ENCODE data around the gene RITA1. TPM values are rescaled to one million over a fixed set of nuclear protein-coding genes. Genes with fewer than 3 reads are reported as not detected.
A peak's percentile ranks its signal among the peaks of the same experiment; 100 is the strongest.

RITA1 gene
- total RNA-seq, 1 donor from 2014 or later = 28.4 TPM

GRCh38 chr12:113152835-113153814 is 32.4 kb upstream of the RITA1 start:
- DNase-seq (ENCODE audit: low spot score) (peak; percentile 72), ATAC-seq (peak; percentile 96)

- no peak for DNase-seq (ENCODE audit: low spot score)
- ATAC-seq = peak; percentile 17
Measured at GRCh38 chr12:113154351-113154973, 31.1 kb upstream of the RITA1 start.

- DNase-seq (ENCODE audit: low spot score) = no peak
- ATAC-seq = no peak
Measured at GRCh38 chr12:113155060-113155459, 30.5 kb upstream of the RITA1 start.

- ATAC-seq (no peak), DNase-seq (ENCODE audit: low spot score) (no peak)
Measured at GRCh38 chr12:113155646-113156045, 29.9 kb upstream of the RITA1 start.

GRCh38 chr12:113157218-113157859 is 28.2 kb upstream of the RITA1 start:
- ATAC-seq = no peak
- no peak for DNase-seq (ENCODE audit: low spot score)

GRCh38 chr12:113158439-113159203 is 26.9 kb upstream of the RITA1 start:
- DNase-seq (ENCODE audit: low spot score) (no peak), ATAC-seq (peak; percentile 55)

- no peak for DNase-seq (ENCODE audit: low spot score)
- ATAC-seq = no peak
Measured at GRCh38 chr12:113159937-113160336, 25.6 kb upstream of the RITA1 start.

- no peak for ATAC-seq
- no peak for DNase-seq (ENCODE audit: low spot score)
Measured at GRCh38 chr12:113161415-113162016, 24.0 kb upstream of the RITA1 start.

GRCh38 chr12:113162102-113163029 is 23.2 kb upstream of the RITA1 start:
- peak; percentile 79 for DNase-seq (ENCODE audit: low spot score)
- ATAC-seq = peak; percentile 85

- DNase-seq (ENCODE audit: low spot score) (no peak), ATAC-seq (no peak)
Measured at GRCh38 chr12:113163030-113163360, 22.5 kb upstream of the RITA1 start.

- DNase-seq (ENCODE audit: low spot score) = no peak
- ATAC-seq = no peak
Measured at GRCh38 chr12:113164014-113164413, 21.5 kb upstream of the RITA1 start.

GRCh38 chr12:113165521-113166450 is 19.7 kb upstream of the RITA1 start:
- no peak for DNase-seq (ENCODE audit: low spot score)
- ATAC-seq = no peak

GRCh38 chr12:113167868-113168267 is 17.7 kb upstream of the RITA1 start:
- DNase-seq (ENCODE audit: low spot score) (no peak), ATAC-seq (no peak)

GRCh38 chr12:113169697-113170096 is 15.8 kb upstream of the RITA1 start:
- ATAC-seq (no peak), DNase-seq (ENCODE audit: low spot score) (no peak)

GRCh38 chr12:113170457-113170856 is 15.1 kb upstream of the RITA1 start:
- DNase-seq (ENCODE audit: low spot score) = no peak
- ATAC-seq = no peak

- no peak for ATAC-seq
- DNase-seq (ENCODE audit: low spot score) = no peak
Measured at GRCh38 chr12:113170926-113171325, 14.6 kb upstream of the RITA1 start.

GRCh38 chr12:113171543-113171942 is 14.0 kb upstream of the RITA1 start:
- ATAC-seq (no peak), DNase-seq (ENCODE audit: low spot score) (no peak)

GRCh38 chr12:113172185-113172584 is 13.3 kb upstream of the RITA1 start:
- DNase-seq (ENCODE audit: low spot score) = no peak
- no peak for ATAC-seq

Data from left lobe of liver (tissue), 2 donors.